GM12878 (cell line): ENCODE measurements around the gene MTF2. TPM values are rescaled to one million over a fixed set of nuclear protein-coding genes. Genes with fewer than 3 reads are reported as not detected.

Source experiments
- ATAC-seq: fragments of 200-7000 bp; cut with Tn5 transposase; 3 replicates; pipeline ENCODE4 v1.9.1; 2020; ENCODE audit warnings: mild to moderate bottlenecking, moderate library complexity
- BruUV-seq: library from RNA; stranded (reverse); fragments of 400-500 nt; replicated peaks from 2 replicates; lab custom pipeline; 2021; lab: Mats Ljungman, UMichigan
- CTCF ChIA-PET: fragments of 300-600 bp; sonication (Branson Sonifier 250); formaldehyde crosslinking; extraction: SDS; loops from one replicate; lab custom pipeline; 2021; ENCODE audit warnings: inconsistent platforms; lab: Yijun Ruan, JAX
- POLR2A ChIA-PET: fragments of 350-600 bp; formaldehyde crosslinking; extraction: SDS; loops from one replicate; lab custom pipeline; 2021; ENCODE audit warnings: inconsistent platforms; lab: Charles Lee
- RAD21 ChIA-PET: fragments of 300-600 bp; sonication (Branson Sonifier 250); formaldehyde crosslinking; loops from one replicate; lab custom pipeline; 2023; ENCODE audit warnings: antibody characterized with exemption; ENCODE audit not compliant: unreplicated experiment; lab: Charles Lee
- SMC1A ChIA-PET: fragments of 300-600 bp; sonication (Branson Sonifier 250); formaldehyde crosslinking; loops from one replicate; lab custom pipeline; 2023; ENCODE audit not compliant: unreplicated experiment, uncharacterized antibody; lab: Charles Lee
- DNase-seq: peaks from one replicate; pipeline ENCODE4 v3.0.0-alpha.2; 2011; ENCODE audit warnings: low read depth, low spot score
- FAIRE-seq: peaks from 3 replicates; lab custom pipeline; 2011; peaks lifted over from hg19 to GRCh38; lab: Jason Lieb, UNC
- H2AFZ ChIP-seq: 2 replicates; pipeline ENCODE4 v1.6.0; 2011; ENCODE audit warnings: low read depth, low read length, control low read depth; ENCODE audit not compliant: control insufficient read depth
- H3K27ac ChIP-seq: 2 replicates; pipeline ENCODE4 v1.5.1; 2011; ENCODE audit warnings: control low read depth; ENCODE audit not compliant: control insufficient read depth, insufficient read depth
- H3K27me3 ChIP-seq, 2 experiments: replicated peaks in 1 of 2; 2 replicates each; pipeline versions ENCODE4 v1.6.0 to v1.6.1; 2011; ENCODE audit warnings: low read length in 1 of 2; ENCODE audit not compliant: control insufficient read depth in 2 of 2, insufficient read depth in 2 of 2
- H3K36me3 ChIP-seq, 2 experiments: 2 replicates each; pipeline ENCODE4 v1.5.1; 2011; ENCODE audit warnings: low read length in 1 of 2; ENCODE audit not compliant: control insufficient read depth in 2 of 2, insufficient read depth in 2 of 2
- H3K4me1 ChIP-seq: 2 replicates; pipeline ENCODE4 v1.6.1; 2011; ENCODE audit warnings: mild to moderate bottlenecking, low read length, moderate library complexity, mixed read lengths; ENCODE audit not compliant: control insufficient read depth, insufficient read depth
- H3K4me2 ChIP-seq: 2 replicates; pipeline ENCODE4 v1.6.0; 2011; ENCODE audit warnings: control low read depth; ENCODE audit not compliant: control insufficient read depth, insufficient read depth
- H3K4me3 ChIP-seq: fragments of 200-600 bp; sonication (generic); 2 replicates; pipeline ENCODE4 v1.5.1; 2016
- H3K79me2 ChIP-seq: 2 replicates; pipeline ENCODE4 v1.6.0; 2011; ENCODE audit warnings: low read length; ENCODE audit not compliant: control insufficient read depth, insufficient read depth
- H3K9ac ChIP-seq: 2 replicates; pipeline ENCODE4 v1.8.0; 2011; ENCODE audit warnings: low read length, control low read depth, mixed read lengths; ENCODE audit not compliant: control insufficient read depth, insufficient read depth
- H3K9me3 ChIP-seq: replicated peaks from 3 replicates; pipeline ENCODE4 v1.5.1; 2011; ENCODE audit warnings: mild to moderate bottlenecking, low read length; ENCODE audit not compliant: control insufficient read depth, insufficient read depth
- H4K20me1 ChIP-seq: 2 replicates; pipeline ENCODE4 v1.6.0; 2011; ENCODE audit not compliant: control insufficient read depth, insufficient read depth
- JUND ChIP-seq: IDR thresholded peaks from 2 replicates; pipeline ENCODE4 v1.6.1; 2012; ENCODE audit warnings: low read depth, mild to moderate bottlenecking, low read length, improper control_type of control experiment, moderate library complexity
- NFIC ChIP-seq: IDR thresholded peaks from 2 replicates; pipeline ENCODE4 v1.6.1; 2012; ENCODE audit warnings: low read depth, mild to moderate bottlenecking, inconsistent platforms, low read length, moderate library complexity
- NR2C1 ChIP-seq: fragments of 450-650 bp; IDR thresholded peaks from 2 replicates; pipeline ENCODE4 v1.6.1; 2017; ENCODE audit warnings: antibody characterized with exemption, mild to moderate bottlenecking, moderate library complexity
- RAD21 ChIP-seq: IDR thresholded peaks from 2 replicates; pipeline ENCODE4 v1.6.1; 2011; ENCODE audit warnings: mild to moderate bottlenecking, low read depth, low read length, moderate library complexity; ENCODE audit not compliant: insufficient read depth
- SIN3A ChIP-seq: IDR thresholded peaks from 2 replicates; pipeline ENCODE4 v1.6.1; 2012; ENCODE audit warnings: low read depth, low read length, improper control_type of control experiment
- SMAD1 ChIP-seq: fragments of 450-650 bp; IDR thresholded peaks from 2 replicates; pipeline ENCODE4 v1.6.1; 2018; ENCODE audit warnings: mild to moderate bottlenecking, low read depth; ENCODE audit not compliant: partially characterized antibody
- SMARCA5 ChIP-seq: fragments of 450-650 bp; IDR thresholded peaks from 2 replicates; pipeline ENCODE4 v1.6.1; 2017; ENCODE audit warnings: mild to moderate bottlenecking
- ZBED1 ChIP-seq: IDR thresholded peaks from 2 replicates; pipeline ENCODE4 v1.6.1; 2016; ENCODE audit warnings: borderline replicate concordance
- ZNF622 ChIP-seq: fragments of 450-650 bp; IDR thresholded peaks from 2 replicates; pipeline ENCODE4 v1.6.1; 2017; ENCODE audit warnings: mild to moderate bottlenecking, inconsistent platforms
- WGBS: methylation state at CpG from one replicate; pipeline ENCODE4 v1.1.6; 2016; ENCODE audit warnings: low lambda C conversion rate; ENCODE audit not compliant: insufficient replicate concordance, insufficient coverage; ENCODE audit errors: missing lambda C conversion rate; 5-methylcytosine and 5-hydroxymethylcytosine counted together
- in situ Hi-C: fragments of 300-500 bp; cut with MboI; formaldehyde crosslinking; loops from 9 replicates; pipeline ENCODE4 v1.14.3; 2018; ENCODE audit warnings: mixed read lengths
- intact Hi-C: fragments of 100-400 bp; cut with micrococcal nuclease; formaldehyde crosslinking; loops from one replicate; pipeline ENCODE4 v1.14.2; 2022; ENCODE audit not compliant: unreplicated experiment
- polyA plus RNA-seq, 11 experiments: library from polyadenylated mRNA; depleted of rRNA in 4 of 11; unstranded in 6 of 11; stranded (reverse) in 5 of 11; fragments of >200 nt; fragmentation: Nextera tagmentation in 4 of 11; fragmentation: Illumina TruSeq in 1 of 11; extraction: Ambion mirVana in 4 of 11; extraction: Trizol in 1 of 11; gene quantifications; 1 replicate in 1 of 11; 2 replicates in 10 of 11; pipeline versions ENCODE4 v1.2.1 to v1.2.3, GENCODE V29; 2011 to 2016; ENCODE audit warnings: inconsistent platforms in 2 of 11, missing spikeins in 2 of 11, low read depth in 1 of 11
- total RNA-seq, 4 experiments: library from RNA; depleted of rRNA in 3 of 4; stranded (reverse); fragments of >200 nt in 3 of 4; fragmentation: Illumina TruSeq in 1 of 4; extraction: Trizol in 1 of 4; gene quantifications; 2 replicates each; pipeline versions ENCODE4 v1.2.1 to v1.2.3, GENCODE V29; 2013 to 2021
- TF ChIP-seq, protein P1 (sequence below): IDR thresholded peaks from 2 replicates; pipeline ENCODE4 v1.6.1; 2012; ENCODE audit warnings: mild to moderate bottlenecking, low read depth, low read length
- TF ChIP-seq, protein P2 (sequence below): IDR thresholded peaks from 2 replicates; pipeline ENCODE4 v1.6.1; 2011; ENCODE audit warnings: borderline replicate concordance, low read depth, mild to moderate bottlenecking, moderate library complexity, low read length; ENCODE audit not compliant: insufficient read depth, poor library complexity, severe bottlenecking

The MTF2 gene
- total and polyA plus RNA-seq, 10 of the 15 experiments (the other 5 are each of a cell fraction or from before 2014, with no cell fraction given) = 22.6 to 74.9 (median 42.8) TPM

DNA sequence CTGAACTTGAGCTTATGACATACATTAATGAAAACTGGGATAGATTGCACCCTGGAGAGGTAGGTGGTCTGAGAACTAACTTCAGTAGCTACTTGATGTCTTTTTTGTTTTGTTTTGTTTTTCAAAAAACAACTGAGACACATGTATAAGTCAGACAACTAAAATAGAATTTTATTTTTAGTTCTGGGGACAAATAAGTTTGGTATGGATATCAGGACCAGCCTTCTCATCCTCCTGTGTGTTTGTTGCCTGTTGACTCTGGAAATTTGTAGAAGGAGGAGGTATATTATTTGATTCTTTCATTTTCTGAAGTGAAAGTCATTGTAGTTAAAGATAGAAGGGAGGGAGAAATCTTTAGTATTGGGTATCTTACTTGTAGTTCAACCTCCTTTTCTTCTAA, 41.5 kb downstream of the MTF2 start:
- FAIRE-seq (no peak), ATAC-seq (no peak), DNase-seq (no peak)
- H3K4me3 ChIP-seq = no peak overlapping the region
- RAD21 ChIA-PET = no interaction called here
- no peaks in the 10 kb centered on the region for H3K79me2 ChIP-seq
- in situ Hi-C loops (no loop called here), intact Hi-C loops (no loop called here)
- no peaks in the 10 kb centered on the region for H3K27me3 ChIP-seq
- CTCF ChIA-PET = interaction anchor here (0.7 to 1.4 kb wide), 4 partner anchors 11 to 100 kb away, joined by 3 to 5 read pairs (median 3); no protein-coding TSS in a partner anchor
- H3K36me3 ChIP-seq = peaks cover 0 to 20% of the 10 kb centered on the region in 2 experiments; a peak in 3 of 4 replicates
- POLR2A ChIA-PET = no interaction called here
- no peak overlapping the region for H3K27ac ChIP-seq
- no TSS peak for BruUV-seq
- no peak overlapping the region for H3K9ac ChIP-seq
- H3K4me2 ChIP-seq = no peak overlapping the region
- H4K20me1 ChIP-seq = no peaks in the 10 kb centered on the region
- SMC1A ChIA-PET = interaction anchor here (0.9 to 2.2 kb wide), 3 partner anchors 11 to 43 kb away, joined by 3 to 6 read pairs (median 5); no protein-coding TSS in a partner anchor
- H3K9me3 ChIP-seq = no peaks in the 10 kb centered on the region
- no peak for TF ChIP-seq ZNF622
- H2AFZ ChIP-seq = no peak overlapping the region
- no peaks in the 10 kb centered on the region for H3K4me1 ChIP-seq

DNA sequence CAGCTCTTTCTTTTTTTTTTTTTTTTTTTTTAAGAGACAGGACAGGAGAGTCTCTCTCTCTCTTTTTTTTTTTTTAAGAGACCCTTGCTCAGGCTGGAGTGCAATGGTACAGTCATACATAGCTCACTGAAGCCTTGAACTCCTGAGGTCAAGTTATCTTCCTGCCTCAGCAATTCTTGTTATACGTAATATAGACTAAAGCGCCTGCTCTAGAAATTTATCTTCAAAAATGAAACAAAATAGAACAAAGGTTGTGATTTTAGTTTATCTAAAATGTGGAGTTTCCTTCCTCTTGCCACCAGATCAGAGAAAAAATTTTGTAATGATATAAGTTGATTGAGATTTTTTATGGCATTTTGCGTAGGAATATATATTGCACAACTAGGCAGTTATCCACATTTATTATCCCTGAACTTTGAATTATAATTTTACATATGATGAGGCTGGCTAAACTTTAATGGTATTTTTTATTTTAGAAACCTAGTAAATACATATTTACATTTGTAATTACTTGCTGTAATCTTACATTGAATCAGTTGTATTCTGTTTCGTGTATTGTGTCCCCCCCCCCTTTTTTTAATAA, 44.2 kb downstream of the MTF2 start:
- Histone ChIP-seq H3K4me3 (no peak overlapping the region), H3K27me3 (no peaks in the 10 kb centered on the region), H2AFZ (no peak overlapping the region), H3K36me3 (peaks cover 0 to 3% of the 10 kb centered on the region in 2 experiments; a peak in 3 of 4 replicates), H4K20me1 (no peaks in the 10 kb centered on the region), H3K9ac (no peak overlapping the region), H3K9me3 (no peaks in the 10 kb centered on the region), H3K27ac (no peak overlapping the region), H3K4me2 (no peak overlapping the region), H3K79me2 (no peaks in the 10 kb centered on the region), H3K4me1 (no peaks in the 10 kb centered on the region)
- ChIA-PET POLR2A (interaction anchor here (0.6 kb wide), 2 partner anchors 28 to 217 kb away, joined by 3 to 5 read pairs; no protein-coding TSS in a partner anchor), RAD21 (interaction anchor here (0.7 kb wide), 1 partner anchor 15 kb away, joined by 5 read pairs; no protein-coding TSS in a partner anchor), SMC1A (interaction anchor here (0.6 to 0.7 kb wide), 2 partner anchors 13 to 19 kb away, joined by 3 read pairs; no protein-coding TSS in a partner anchor), CTCF (no interaction called here)
- DNase-seq = no peak
- no TSS peak for BruUV-seq
- in situ Hi-C loops (no loop called here), intact Hi-C loops (no loop called here)
- no peak for FAIRE-seq
- WGBS = 94% methylated on average over 4 of the region's 4 CpGs
- no peak for ATAC-seq
- TF ChIP-seq ZBED1 = no peak
- TF ChIP-seq, protein P1, sequence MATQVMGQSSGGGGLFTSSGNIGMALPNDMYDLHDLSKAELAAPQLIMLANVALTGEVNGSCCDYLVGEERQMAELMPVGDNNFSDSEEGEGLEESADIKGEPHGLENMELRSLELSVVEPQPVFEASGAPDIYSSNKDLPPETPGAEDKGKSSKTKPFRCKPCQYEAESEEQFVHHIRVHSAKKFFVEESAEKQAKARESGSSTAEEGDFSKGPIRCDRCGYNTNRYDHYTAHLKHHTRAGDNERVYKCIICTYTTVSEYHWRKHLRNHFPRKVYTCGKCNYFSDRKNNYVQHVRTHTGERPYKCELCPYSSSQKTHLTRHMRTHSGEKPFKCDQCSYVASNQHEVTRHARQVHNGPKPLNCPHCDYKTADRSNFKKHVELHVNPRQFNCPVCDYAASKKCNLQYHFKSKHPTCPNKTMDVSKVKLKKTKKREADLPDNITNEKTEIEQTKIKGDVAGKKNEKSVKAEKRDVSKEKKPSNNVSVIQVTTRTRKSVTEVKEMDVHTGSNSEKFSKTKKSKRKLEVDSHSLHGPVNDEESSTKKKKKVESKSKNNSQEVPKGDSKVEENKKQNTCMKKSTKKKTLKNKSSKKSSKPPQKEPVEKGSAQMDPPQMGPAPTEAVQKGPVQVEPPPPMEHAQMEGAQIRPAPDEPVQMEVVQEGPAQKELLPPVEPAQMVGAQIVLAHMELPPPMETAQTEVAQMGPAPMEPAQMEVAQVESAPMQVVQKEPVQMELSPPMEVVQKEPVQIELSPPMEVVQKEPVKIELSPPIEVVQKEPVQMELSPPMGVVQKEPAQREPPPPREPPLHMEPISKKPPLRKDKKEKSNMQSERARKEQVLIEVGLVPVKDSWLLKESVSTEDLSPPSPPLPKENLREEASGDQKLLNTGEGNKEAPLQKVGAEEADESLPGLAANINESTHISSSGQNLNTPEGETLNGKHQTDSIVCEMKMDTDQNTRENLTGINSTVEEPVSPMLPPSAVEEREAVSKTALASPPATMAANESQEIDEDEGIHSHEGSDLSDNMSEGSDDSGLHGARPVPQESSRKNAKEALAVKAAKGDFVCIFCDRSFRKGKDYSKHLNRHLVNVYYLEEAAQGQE = no peak
- TF ChIP-seq SMARCA5 = no peak
- TF ChIP-seq SIN3A = no peak
- no peak for TF ChIP-seq NR2C1
- TF ChIP-seq SMAD1 = no peak
- no peak for TF ChIP-seq NFIC
- TF ChIP-seq JUND = no peak
- TF ChIP-seq RAD21 = no peak
- TF ChIP-seq, protein P2, sequence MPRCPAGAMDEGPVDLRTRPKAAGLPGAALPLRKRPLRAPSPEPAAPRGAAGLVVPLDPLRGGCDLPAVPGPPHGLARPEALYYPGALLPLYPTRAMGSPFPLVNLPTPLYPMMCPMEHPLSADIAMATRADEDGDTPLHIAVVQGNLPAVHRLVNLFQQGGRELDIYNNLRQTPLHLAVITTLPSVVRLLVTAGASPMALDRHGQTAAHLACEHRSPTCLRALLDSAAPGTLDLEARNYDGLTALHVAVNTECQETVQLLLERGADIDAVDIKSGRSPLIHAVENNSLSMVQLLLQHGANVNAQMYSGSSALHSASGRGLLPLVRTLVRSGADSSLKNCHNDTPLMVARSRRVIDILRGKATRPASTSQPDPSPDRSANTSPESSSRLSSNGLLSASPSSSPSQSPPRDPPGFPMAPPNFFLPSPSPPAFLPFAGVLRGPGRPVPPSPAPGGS = no peak
